Hepatocyte (in vitro differentiated cells): ENCODE data around the gene LYVE1.

Experiments
- EZH2 ChIP-seq: fragments of 200-600 bp; sonication (generic); IDR thresholded peaks from 2 replicates; pipeline ENCODE4 v1.6.1; 2016; ENCODE audit warnings: antibody characterized with exemption, mild to moderate bottlenecking, borderline replicate concordance
- EZH2phosphoT487 ChIP-seq: fragments of 200-600 bp; sonication (generic); IDR thresholded peaks from one replicate; pipeline ENCODE4 v1.6.1; 2018; ENCODE audit warnings: antibody characterized with exemption, mild to moderate bottlenecking, low read depth, moderate library complexity; ENCODE audit not compliant: unreplicated experiment, severe bottlenecking
- TF ChIP-seq, protein P1 (sequence below): fragments of 200-600 bp; sonication (generic); IDR thresholded peaks from 2 replicates; pipeline ENCODE4 v1.5.1; 2016; ENCODE audit warnings: antibody characterized with exemption, mild to moderate bottlenecking; ENCODE audit not compliant: poor library complexity

DNA sequence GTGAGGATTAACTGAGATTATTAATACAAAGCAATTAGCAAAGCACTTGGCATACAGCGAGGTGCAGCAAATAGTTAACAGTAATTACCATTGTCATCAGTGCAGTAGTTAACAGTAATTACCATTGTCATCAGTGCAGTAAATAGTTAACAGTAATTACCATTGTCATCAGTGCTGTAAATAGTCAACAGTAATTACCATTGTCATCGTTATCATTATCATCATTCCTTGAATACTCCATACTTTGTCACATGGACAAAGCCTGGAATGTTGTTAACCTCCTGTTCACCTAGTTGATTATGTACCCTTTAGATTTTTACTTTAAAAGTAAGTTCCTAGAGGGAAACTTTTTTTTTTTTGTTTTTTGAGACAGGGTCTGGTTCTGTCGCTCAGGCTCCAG lies 19.5 kb upstream of the LYVE1 start:
- TF ChIP-seq, protein P1, sequence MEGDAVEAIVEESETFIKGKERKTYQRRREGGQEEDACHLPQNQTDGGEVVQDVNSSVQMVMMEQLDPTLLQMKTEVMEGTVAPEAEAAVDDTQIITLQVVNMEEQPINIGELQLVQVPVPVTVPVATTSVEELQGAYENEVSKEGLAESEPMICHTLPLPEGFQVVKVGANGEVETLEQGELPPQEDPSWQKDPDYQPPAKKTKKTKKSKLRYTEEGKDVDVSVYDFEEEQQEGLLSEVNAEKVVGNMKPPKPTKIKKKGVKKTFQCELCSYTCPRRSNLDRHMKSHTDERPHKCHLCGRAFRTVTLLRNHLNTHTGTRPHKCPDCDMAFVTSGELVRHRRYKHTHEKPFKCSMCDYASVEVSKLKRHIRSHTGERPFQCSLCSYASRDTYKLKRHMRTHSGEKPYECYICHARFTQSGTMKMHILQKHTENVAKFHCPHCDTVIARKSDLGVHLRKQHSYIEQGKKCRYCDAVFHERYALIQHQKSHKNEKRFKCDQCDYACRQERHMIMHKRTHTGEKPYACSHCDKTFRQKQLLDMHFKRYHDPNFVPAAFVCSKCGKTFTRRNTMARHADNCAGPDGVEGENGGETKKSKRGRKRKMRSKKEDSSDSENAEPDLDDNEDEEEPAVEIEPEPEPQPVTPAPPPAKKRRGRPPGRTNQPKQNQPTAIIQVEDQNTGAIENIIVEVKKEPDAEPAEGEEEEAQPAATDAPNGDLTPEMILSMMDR = no peak
- TF ChIP-seq EZH2 (no peak), EZH2phosphoT487 (no peak)
